Upper lobe of left lung (tissue), 4 donors: ENCODE measurements around the gene GRXCR1.

Source experiments
- CTCF ChIP-seq, 6 experiments: fragments of 450-650 bp in 4 of 6; fragments of 200-600 bp in 2 of 6; sonication (generic) in 2 of 6; IDR thresholded peaks; one replicate each; pipeline ENCODE4 v1.5.1; 2016 to 2019; ENCODE audit warnings: antibody characterized with exemption in 6 of 6
- EP300 ChIP-seq, 4 donors: sonication (generic); formaldehyde crosslinking; IDR thresholded peaks; one replicate each; pipeline ENCODE4 v1.5.1; 2017; ENCODE audit warnings: antibody characterized with exemption in 4 of 4, control low read depth in 2 of 4
- POLR2AphosphoS5 ChIP-seq, 2 donors: sonication (generic); formaldehyde crosslinking; IDR thresholded peaks; one replicate each; pipeline ENCODE4 v1.5.1; 2017; ENCODE audit warnings: antibody characterized with exemption in 2 of 2

GRCh38 chr4:43047058-43047457 lies 154.5 kb downstream of the GRXCR1 start:
- no peak for TF ChIP-seq EP300 (IDR thresholded peaks at IDR 0.05)
- TF ChIP-seq CTCF (IDR thresholded peaks at IDR 0.05), result no peak
- no peak for TF ChIP-seq POLR2AphosphoS5 (IDR thresholded peaks at IDR 0.05)
